H1 (cell line): ENCODE results near the gene FADS2. TPM values are rescaled to one million over a fixed set of nuclear protein-coding genes. Genes with fewer than 3 reads are reported as not detected.

ENCODE experiments used
- CEBPB ChIP-seq: IDR thresholded peaks from 2 replicates; pipeline ENCODE4 v1.6.1; 2012; ENCODE audit warnings: low read depth, low read length
- RXRA ChIP-seq: IDR thresholded peaks from 2 replicates; pipeline ENCODE4 v1.6.1; 2011; ENCODE audit warnings: low read depth, mild to moderate bottlenecking, low read length, moderate library complexity; ENCODE audit not compliant: insufficient read depth
- SIRT6 ChIP-seq: IDR thresholded peaks from one replicate; pipeline ENCODE4 v1.7.1; 2012; ENCODE audit warnings: low read length, inconsistent platforms
- SP4 ChIP-seq: IDR thresholded peaks from 2 replicates; pipeline ENCODE4 v1.6.1; 2012; ENCODE audit warnings: low read length, inconsistent platforms
- polyA plus RNA-seq, 7 experiments: library from polyadenylated mRNA; depleted of rRNA in 3 of 7; stranded (reverse) in 5 of 7; unstranded in 2 of 7; fragments of >200 nt in 5 of 7; fragments of 200-250 nt in 2 of 7; gene quantifications; 1 replicate in 5 of 7; 2 replicates in 1 of 7; 4 replicates in 1 of 7; pipeline versions ENCODE4 v1.2.1 to v1.2.3, GENCODE V29; 2011 to 2013; ENCODE audit warnings: missing spikeins in 2 of 7, mixed read lengths in 2 of 7
- total RNA-seq: library from RNA; stranded (reverse); fragmentation: NEBNext Ultra II Directional; extraction: Animal tissue kit (Norgen Biotek cat#: 25700); gene quantifications from 2 replicates; pipeline ENCODE4 v1.2.1, GENCODE V29; 2021
- TF ChIP-seq, protein P1 (sequence below): IDR thresholded peaks from 2 replicates; pipeline ENCODE4 v1.6.1; 2011; ENCODE audit warnings: low read depth, mild to moderate bottlenecking, low read length; ENCODE audit not compliant: insufficient read depth

FADS2 gene
- total and polyA plus RNA-seq, 2 of the 8 experiments (the other 6 are each of a cell fraction or from before 2014, with no cell fraction given), result 499 to 701 TPM

GRCh38 chr11:61778920-61779650, 49.0 kb upstream of the FADS2 start (continued):
- TF ChIP-seq, protein P1, sequence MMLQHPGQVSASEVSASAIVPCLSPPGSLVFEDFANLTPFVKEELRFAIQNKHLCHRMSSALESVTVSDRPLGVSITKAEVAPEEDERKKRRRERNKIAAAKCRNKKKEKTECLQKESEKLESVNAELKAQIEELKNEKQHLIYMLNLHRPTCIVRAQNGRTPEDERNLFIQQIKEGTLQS, result no peak
- no peak for TF ChIP-seq SIRT6
- TF ChIP-seq RXRA, result no peak
- no peak for TF ChIP-seq SP4
- TF ChIP-seq CEBPB, result no peak
